Erythroblast (primary cell): ENCODE data around the gene STX8.

ENCODE experiments used
- GATA1 ChIP-seq: IDR thresholded peaks from 2 replicates; pipeline ENCODE4 v1.6.1; 2011; ENCODE audit warnings: low read depth, mild to moderate bottlenecking, control low read depth, low read length, moderate library complexity
- POLR2A ChIP-seq: IDR thresholded peaks from 2 replicates; pipeline ENCODE4 v1.6.1; 2011; ENCODE audit warnings: mild to moderate bottlenecking, low read length

DNA sequence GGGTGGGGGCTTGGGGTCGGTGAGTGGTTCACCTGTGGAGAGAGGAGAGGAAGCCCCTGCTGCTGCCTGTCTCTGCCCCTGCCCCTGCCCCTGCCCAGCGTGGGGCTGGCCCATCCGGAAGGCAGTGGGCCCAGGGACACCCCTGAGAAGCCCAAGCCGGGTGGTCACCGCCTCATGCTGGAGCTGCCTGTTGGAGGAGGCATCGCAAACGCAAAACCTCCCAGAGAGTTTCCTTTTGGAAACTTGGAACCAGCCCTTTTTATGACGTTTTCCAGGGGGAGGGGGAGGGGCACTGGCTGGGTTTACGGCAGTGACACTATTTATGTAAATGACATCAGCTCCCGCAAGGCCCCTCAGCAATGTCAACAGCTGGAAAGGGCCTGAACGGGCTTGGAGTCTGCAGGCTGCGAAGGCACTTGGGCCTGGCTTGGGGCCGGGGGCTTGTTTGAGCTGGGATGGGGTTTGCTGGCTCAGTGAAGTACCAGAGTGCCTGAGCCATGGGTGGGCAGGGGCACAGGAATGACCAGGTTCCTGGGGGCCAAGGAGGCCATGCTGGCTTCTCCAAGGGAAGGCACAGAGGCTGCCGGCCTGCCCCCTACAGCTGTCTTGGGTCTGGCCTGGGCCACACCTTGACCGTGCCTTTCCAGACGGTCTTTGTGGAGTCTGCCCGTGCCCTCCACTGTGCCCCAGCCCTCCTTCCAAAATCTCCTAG lies 334.8 kb downstream of the STX8 start:
- no peak for TF ChIP-seq POLR2A
- TF ChIP-seq GATA1 = no peak
